ENCODE measurements around the gene TECPR2.

TECPR2 gene

DNA sequence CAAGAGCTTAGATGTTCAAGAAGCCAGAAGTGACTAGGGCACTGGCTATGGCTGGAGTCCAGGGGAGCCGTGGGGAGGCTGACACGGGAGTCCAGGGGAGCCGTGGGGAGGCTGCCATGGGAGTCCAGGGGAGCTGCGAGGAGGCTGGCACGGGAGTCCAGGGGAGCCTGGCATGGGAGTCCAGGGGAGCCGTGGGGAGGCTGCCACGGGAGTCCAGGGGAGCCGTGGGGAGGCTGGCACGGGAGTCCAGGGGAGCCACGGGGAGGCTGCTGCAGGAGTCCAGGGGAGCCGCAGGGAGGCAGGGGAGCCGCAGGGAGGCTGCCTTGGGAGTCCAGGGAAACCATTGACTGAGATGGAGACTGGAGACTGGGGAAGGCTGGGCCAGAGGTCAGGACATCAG is 54.9 kb downstream of the TECPR2 start:
- peaks cover 10% of the 10 kb centered on the region for H3K4me1 ChIP-seq (ENCODE audit: insufficient read depth, low read length)
- no peak overlapping the region for H3K27ac ChIP-seq (ENCODE audit: low read depth, low read length)
- H3K27me3 ChIP-seq (ENCODE audit: control insufficient read depth in 1 of 2, insufficient read depth in 2 of 2, low read length in 2 of 2): no peaks in the 10 kb centered on the region
- no peak overlapping the region for H3K4me3 ChIP-seq (ENCODE audit: low read depth in 1 of 2, low read length in 2 of 2)
- peaks cover 19% of the 10 kb centered on the region for H3K36me3 ChIP-seq (ENCODE audit: insufficient read depth, low read length)
- no peak overlapping the region for H3K9ac ChIP-seq (ENCODE audit: low read length)
- H3K9me3 ChIP-seq (ENCODE audit: low read length): no peaks in the 10 kb centered on the region

DNA sequence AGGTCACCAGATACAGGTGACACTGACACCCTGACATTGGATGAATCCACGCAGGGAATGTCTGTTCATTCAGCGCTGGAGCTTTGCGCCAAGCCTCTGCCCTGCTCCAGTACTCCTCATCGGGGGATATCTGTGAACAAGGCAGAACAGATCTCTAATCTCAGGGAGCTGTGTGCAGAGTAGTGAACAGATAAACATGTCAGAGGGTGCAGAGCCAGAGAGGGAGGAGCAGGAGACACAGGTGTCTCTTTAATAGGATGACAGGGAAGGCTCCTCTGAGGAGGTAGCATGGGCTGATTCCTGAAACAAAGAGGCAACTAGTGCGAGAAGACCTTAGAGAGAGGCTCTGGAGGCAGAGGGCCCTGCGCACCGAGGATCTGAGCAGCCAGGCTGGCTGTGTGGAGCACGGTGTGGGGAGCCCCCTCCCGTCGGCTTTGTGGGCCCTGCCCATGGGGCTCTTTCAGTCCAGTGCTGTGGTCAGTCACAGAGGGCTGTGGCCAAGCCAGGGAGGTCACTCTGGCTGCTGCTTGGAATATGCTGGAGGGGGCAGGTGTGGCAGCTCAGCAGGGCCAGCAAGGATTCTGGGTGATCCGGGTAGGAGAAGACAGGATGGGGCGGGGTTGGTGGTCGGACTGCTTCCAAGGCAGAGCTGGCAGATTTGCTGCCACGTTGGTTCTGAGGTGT is 55.6 kb downstream of the TECPR2 start:
- H3K4me3 ChIP-seq (ENCODE audit: low read depth in 1 of 2, low read length in 2 of 2): no peak overlapping the region
- peaks cover 19% of the 10 kb centered on the region for H3K36me3 ChIP-seq (ENCODE audit: insufficient read depth, low read length)
- H3K9me3 ChIP-seq (ENCODE audit: low read length): no peaks in the 10 kb centered on the region
- no peak overlapping the region for H3K9ac ChIP-seq (ENCODE audit: low read length)
- H3K27me3 ChIP-seq (ENCODE audit: control insufficient read depth in 1 of 2, insufficient read depth in 2 of 2, low read length in 2 of 2): no peaks in the 10 kb centered on the region
- peaks cover 10% of the 10 kb centered on the region for H3K4me1 ChIP-seq (ENCODE audit: insufficient read depth, low read length)
- no peak overlapping the region for H3K27ac ChIP-seq (ENCODE audit: low read depth, low read length)

DNA sequence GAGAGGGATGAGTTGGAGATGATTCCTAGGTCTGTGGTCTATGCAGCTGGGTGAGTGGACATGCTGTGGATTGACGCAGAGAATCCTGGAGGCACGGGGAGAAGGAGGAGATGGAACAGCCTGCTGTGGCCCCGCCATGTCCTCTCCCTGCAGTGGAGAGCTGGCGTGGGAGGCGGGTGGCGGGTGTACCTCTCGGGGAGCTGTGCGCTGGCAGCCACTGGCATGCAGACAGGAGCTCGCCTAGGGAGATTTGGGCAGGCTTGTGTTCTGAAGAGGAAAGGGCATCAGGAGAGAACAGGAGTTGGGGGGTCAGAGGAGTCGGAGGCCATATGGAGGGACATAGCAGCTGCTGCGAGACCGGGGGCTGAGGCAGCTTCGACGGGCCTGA is 56.1 kb downstream of the TECPR2 start:
- Histone ChIP-seq H3K4me3 (ENCODE audit: low read depth in 1 of 2, low read length in 2 of 2) (no peak overlapping the region), H3K9me3 (ENCODE audit: low read length) (no peaks in the 10 kb centered on the region), H3K9ac (ENCODE audit: low read length) (no peak overlapping the region), H3K27ac (ENCODE audit: low read depth, low read length) (no peak overlapping the region), H3K27me3 (ENCODE audit: control insufficient read depth in 1 of 2, insufficient read depth in 2 of 2, low read length in 2 of 2) (no peaks in the 10 kb centered on the region), H3K4me1 (ENCODE audit: insufficient read depth, low read length) (peaks cover 10% of the 10 kb centered on the region), H3K36me3 (ENCODE audit: insufficient read depth, low read length) (peaks cover 19% of the 10 kb centered on the region)

DNA sequence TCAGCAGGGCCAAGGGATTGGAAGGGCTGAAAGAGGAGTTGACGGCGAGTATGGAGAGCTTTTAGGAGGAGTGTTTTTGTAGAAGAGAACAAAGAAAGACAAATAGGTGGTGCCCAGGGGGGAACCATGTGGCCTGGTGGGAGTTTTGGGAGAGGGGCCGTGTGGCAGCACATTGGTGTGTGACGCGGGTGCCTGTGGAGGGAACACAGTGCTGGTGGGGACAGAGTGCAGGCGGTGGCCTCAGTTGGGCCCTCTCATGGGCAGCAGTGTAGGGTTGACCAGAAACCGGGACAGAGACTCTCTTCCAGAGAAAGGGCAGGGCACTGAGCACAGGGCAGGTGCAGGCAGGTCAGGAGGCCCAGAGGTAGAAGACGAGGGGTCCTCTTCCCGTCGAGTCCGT is 56.5 kb downstream of the TECPR2 start:
- H3K9ac ChIP-seq (ENCODE audit: low read length): no peak overlapping the region
- no peak overlapping the region for H3K4me3 ChIP-seq (ENCODE audit: low read depth in 1 of 2, low read length in 2 of 2)
- H3K36me3 ChIP-seq (ENCODE audit: insufficient read depth, low read length): peaks cover 16% of the 10 kb centered on the region
- peaks cover 10% of the 10 kb centered on the region for H3K4me1 ChIP-seq (ENCODE audit: insufficient read depth, low read length)
- no peaks in the 10 kb centered on the region for H3K9me3 ChIP-seq (ENCODE audit: low read length)
- no peaks in the 10 kb centered on the region for H3K27me3 ChIP-seq (ENCODE audit: control insufficient read depth in 1 of 2, insufficient read depth in 2 of 2, low read length in 2 of 2)
- no peak overlapping the region for H3K27ac ChIP-seq (ENCODE audit: low read depth, low read length)

DNA sequence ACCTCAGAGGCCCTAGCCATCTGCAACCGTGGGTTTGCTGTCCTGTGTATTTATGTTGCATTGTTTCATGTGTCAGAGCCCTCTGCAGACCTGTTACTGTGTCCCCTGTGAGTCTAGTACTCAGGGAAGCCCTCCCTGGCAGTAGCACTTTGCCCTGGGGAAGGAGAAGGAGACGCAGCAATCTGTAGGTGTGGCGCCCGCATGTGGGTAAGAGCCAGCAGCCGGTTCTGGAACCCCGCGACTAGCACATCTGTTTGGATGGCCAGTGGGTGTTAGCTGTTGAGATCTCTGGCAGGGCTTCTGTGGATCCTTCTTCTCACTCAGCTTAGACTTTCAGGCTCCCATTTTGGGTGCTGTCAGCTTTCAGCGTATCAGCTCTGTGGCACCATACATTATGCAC is 57.0 kb downstream of the TECPR2 start:
- Histone ChIP-seq H3K36me3 (ENCODE audit: insufficient read depth, low read length) (peaks cover 12% of the 10 kb centered on the region), H3K27me3 (ENCODE audit: control insufficient read depth in 1 of 2, insufficient read depth in 2 of 2, low read length in 2 of 2) (no peaks in the 10 kb centered on the region), H3K9ac (ENCODE audit: low read length) (no peak overlapping the region), H3K9me3 (ENCODE audit: low read length) (no peaks in the 10 kb centered on the region), H3K4me3 (ENCODE audit: low read depth in 1 of 2, low read length in 2 of 2) (no peak overlapping the region), H3K4me1 (ENCODE audit: insufficient read depth, low read length) (peaks cover 10% of the 10 kb centered on the region), H3K27ac (ENCODE audit: low read depth, low read length) (no peak overlapping the region)

DNA sequence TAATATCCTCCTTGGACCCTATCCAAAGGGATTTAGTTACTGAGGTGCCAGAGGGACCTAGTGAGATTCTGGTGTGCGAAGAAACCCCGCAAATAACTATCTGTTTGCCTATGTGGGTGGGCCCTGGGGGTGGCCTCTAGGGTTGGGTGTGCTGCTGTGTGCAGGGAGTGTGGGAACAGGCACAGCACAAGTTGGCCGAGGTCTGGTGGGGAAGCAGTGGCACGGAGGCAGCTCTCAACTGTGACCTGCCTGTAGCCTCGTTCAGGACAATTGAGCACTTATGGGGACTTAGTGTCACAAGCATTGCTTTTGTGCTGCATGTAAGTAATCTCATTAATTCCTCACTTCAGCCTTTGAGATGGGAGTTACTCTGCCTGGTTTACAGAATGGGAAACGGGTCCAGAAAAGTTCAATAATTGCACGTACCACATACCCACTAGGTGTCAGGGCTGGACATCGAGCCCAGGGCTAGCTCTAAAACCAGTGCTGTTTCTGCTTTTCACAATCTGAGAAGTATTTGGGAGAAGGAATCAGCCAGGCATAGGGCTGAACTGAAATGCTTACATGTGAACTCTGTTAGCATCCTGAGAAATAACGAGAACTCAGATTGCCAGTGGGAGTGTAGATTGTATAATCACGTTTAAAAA is 58.8 kb downstream of the TECPR2 start:
- Histone ChIP-seq H3K9me3 (ENCODE audit: low read length) (no peaks in the 10 kb centered on the region), H3K27me3 (ENCODE audit: control insufficient read depth in 1 of 2, insufficient read depth in 2 of 2, low read length in 2 of 2) (no peaks in the 10 kb centered on the region), H3K4me3 (ENCODE audit: low read depth in 1 of 2, low read length in 2 of 2) (no peak overlapping the region), H3K4me1 (ENCODE audit: insufficient read depth, low read length) (peaks cover 5% of the 10 kb centered on the region), H3K9ac (ENCODE audit: low read length) (no peak overlapping the region), H3K27ac (ENCODE audit: low read depth, low read length) (no peak overlapping the region), H3K36me3 (ENCODE audit: insufficient read depth, low read length) (peaks cover 4% of the 10 kb centered on the region)

DNA sequence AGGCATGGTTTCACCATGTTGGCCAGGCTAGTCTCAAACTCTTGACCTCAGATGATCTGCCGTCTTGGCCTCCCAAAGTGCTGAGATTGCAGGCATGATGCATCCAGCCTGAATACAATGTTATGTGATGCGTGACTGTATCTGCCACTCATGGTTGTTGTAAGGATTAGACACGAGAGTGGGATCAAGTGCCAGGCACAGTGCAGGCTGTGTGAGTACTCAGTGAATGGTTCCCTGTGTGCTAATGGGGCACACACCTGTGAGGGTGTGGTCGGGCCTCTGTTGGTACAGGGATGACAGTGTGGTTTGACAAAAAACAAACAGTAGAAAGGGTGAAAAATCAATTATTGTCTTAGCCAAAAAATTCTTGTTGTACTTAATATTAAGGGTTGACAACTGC is 61.8 kb downstream of the TECPR2 start:
- Histone ChIP-seq H3K4me3 (ENCODE audit: low read depth in 1 of 2, low read length in 2 of 2) (no peak overlapping the region), H3K9me3 (ENCODE audit: low read length) (no peaks in the 10 kb centered on the region), H3K9ac (ENCODE audit: low read length) (no peak overlapping the region), H3K4me1 (ENCODE audit: insufficient read depth, low read length) (no peaks in the 10 kb centered on the region), H3K27me3 (ENCODE audit: control insufficient read depth in 1 of 2, insufficient read depth in 2 of 2, low read length in 2 of 2) (no peaks in the 10 kb centered on the region), H3K27ac (ENCODE audit: low read depth, low read length) (no peak overlapping the region), H3K36me3 (ENCODE audit: insufficient read depth, low read length) (peaks cover 4% of the 10 kb centered on the region)

DNA sequence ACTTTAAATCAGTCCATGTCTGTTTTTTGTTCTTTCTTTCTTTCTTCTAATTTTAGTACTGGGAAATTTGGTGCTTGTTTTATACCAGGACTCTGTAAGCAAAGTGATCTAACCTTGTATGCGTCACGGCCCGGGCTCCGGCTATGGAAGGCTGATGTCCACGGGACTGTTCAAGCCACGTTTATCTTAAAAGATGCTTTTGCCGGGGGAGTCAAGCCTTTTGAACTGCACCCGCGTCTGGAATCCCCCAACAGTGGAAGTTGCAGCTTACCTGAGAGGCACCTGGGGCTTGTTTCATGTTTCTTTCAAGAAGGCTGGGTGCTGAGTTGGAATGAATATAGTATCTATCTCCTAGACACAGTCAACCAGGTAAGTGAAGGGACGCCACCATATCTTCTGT is 62.2 kb downstream of the TECPR2 start:
- no peak overlapping the region for H3K4me3 ChIP-seq (ENCODE audit: low read depth in 1 of 2, low read length in 2 of 2)
- H3K9ac ChIP-seq (ENCODE audit: low read length): no peak overlapping the region
- no peaks in the 10 kb centered on the region for H3K4me1 ChIP-seq (ENCODE audit: insufficient read depth, low read length)
- no peaks in the 10 kb centered on the region for H3K27me3 ChIP-seq (ENCODE audit: control insufficient read depth in 1 of 2, insufficient read depth in 2 of 2, low read length in 2 of 2)
- peaks cover 4% of the 10 kb centered on the region for H3K36me3 ChIP-seq (ENCODE audit: insufficient read depth, low read length)
- H3K27ac ChIP-seq (ENCODE audit: low read depth, low read length): no peak overlapping the region
- H3K9me3 ChIP-seq (ENCODE audit: low read length): no peaks in the 10 kb centered on the region

DNA sequence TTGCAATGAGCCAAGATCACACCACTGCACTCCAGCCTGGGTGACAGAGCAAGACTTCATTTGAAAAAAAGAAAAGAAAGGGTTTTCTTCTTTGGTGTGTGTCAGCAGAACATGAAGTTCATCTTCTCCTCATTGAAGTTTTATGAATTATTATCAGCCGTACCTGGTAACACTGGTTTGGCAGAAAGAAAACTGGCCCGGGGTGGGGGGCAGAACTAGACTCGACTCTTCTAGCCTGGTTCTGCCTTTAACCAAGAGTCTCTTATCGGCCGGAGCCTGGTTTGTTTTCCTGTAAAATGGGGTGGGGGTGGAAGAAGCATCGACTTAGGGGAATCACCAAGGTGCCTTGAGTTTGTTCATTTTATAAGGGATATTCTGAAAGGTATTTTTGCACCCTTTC is 64.1 kb downstream of the TECPR2 start:
- Histone ChIP-seq H3K27ac (ENCODE audit: low read depth, low read length) (no peak overlapping the region), H3K9me3 (ENCODE audit: low read length) (no peaks in the 10 kb centered on the region), H3K36me3 (ENCODE audit: insufficient read depth, low read length) (no peaks in the 10 kb centered on the region), H3K4me1 (ENCODE audit: insufficient read depth, low read length) (no peaks in the 10 kb centered on the region), H3K9ac (ENCODE audit: low read length) (no peak overlapping the region), H3K4me3 (ENCODE audit: low read depth in 1 of 2, low read length in 2 of 2) (no peak overlapping the region), H3K27me3 (ENCODE audit: control insufficient read depth in 1 of 2, insufficient read depth in 2 of 2, low read length in 2 of 2) (no peaks in the 10 kb centered on the region)

DNA sequence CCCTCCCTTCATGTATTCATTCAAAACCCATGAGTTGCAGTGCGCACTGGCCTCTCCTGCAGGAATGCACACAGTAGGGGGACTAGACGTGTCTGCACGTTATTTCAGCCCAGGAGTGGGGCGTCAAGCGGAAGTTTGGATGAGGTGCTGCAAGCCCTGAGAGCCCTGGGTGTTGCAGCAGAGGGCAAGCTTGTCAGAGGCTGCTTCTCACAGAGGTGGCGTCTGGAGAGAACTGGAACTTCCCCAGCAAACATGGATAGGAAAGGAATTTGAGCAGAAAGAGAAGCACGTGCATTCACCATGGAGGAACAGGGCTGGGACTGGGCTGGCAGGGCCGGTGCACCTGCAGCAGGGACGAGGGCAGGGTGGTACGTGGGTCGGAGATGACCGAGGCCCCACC is 64.9 kb downstream of the TECPR2 start:
- Histone ChIP-seq H3K27ac (ENCODE audit: low read depth, low read length) (no peak overlapping the region), H3K36me3 (ENCODE audit: insufficient read depth, low read length) (no peaks in the 10 kb centered on the region), H3K9me3 (ENCODE audit: low read length) (no peaks in the 10 kb centered on the region)

DNA sequence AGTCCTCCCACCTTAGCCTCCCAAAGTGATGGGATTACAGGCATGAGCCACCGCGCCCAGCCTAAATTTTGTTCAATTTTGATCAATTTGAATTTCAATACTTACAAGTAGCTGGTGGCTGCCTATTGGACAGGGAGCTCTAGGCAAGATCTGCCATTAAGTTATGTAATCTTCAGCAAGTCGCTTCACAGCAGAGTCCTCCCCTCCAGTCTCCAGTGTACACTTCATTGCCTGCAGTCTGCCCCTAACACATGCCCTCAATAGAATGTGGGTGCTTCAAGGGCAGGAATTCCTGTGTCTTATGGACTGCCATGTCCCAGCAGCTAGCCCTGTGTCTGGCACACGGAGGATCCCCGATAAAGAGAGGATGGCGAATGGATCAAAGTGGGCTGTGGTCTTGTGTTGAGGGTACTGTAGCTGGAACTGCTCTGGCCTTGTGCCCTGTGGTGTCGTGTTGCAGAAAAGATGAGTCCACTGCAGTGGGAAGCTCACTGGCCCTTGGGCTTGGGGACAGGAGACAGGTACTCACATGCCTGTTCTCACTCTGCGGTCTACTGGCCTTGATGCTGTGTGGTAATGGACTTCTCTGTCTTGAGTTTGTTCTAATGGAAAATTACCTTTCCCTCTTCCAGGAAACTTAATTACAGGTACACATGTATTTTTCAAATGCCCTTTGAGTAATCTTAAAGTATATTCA is 67.6 kb downstream of the TECPR2 start:
- no peak overlapping the region for H3K27ac ChIP-seq (ENCODE audit: low read depth, low read length)
- peaks cover 14% of the 10 kb centered on the region for H3K36me3 ChIP-seq (ENCODE audit: insufficient read depth, low read length)
- no peaks in the 10 kb centered on the region for H3K4me1 ChIP-seq (ENCODE audit: insufficient read depth, low read length)
- no peaks in the 10 kb centered on the region for H3K9me3 ChIP-seq (ENCODE audit: low read length)
- H3K27me3 ChIP-seq (ENCODE audit: control insufficient read depth in 1 of 2, insufficient read depth in 2 of 2, low read length in 2 of 2): no peaks in the 10 kb centered on the region
- H3K4me3 ChIP-seq (ENCODE audit: low read depth in 1 of 2, low read length in 2 of 2): no peak overlapping the region
- no peak overlapping the region for H3K9ac ChIP-seq (ENCODE audit: low read length)

More for the DNA sequence above, 64.9 kb downstream of the TECPR2 start:
- Histone ChIP-seq H3K4me1 (ENCODE audit: insufficient read depth, low read length) (no peaks in the 10 kb centered on the region), H3K27me3 (ENCODE audit: control insufficient read depth in 1 of 2, insufficient read depth in 2 of 2, low read length in 2 of 2) (no peaks in the 10 kb centered on the region), H3K9ac (ENCODE audit: low read length) (no peak overlapping the region), H3K4me3 (ENCODE audit: low read depth in 1 of 2, low read length in 2 of 2) (no peak overlapping the region)

All from muscle layer of colon (tissue), 2 donors.